ENCODE measurements around the gene SPATA2L.

SPATA2L gene

DNA sequence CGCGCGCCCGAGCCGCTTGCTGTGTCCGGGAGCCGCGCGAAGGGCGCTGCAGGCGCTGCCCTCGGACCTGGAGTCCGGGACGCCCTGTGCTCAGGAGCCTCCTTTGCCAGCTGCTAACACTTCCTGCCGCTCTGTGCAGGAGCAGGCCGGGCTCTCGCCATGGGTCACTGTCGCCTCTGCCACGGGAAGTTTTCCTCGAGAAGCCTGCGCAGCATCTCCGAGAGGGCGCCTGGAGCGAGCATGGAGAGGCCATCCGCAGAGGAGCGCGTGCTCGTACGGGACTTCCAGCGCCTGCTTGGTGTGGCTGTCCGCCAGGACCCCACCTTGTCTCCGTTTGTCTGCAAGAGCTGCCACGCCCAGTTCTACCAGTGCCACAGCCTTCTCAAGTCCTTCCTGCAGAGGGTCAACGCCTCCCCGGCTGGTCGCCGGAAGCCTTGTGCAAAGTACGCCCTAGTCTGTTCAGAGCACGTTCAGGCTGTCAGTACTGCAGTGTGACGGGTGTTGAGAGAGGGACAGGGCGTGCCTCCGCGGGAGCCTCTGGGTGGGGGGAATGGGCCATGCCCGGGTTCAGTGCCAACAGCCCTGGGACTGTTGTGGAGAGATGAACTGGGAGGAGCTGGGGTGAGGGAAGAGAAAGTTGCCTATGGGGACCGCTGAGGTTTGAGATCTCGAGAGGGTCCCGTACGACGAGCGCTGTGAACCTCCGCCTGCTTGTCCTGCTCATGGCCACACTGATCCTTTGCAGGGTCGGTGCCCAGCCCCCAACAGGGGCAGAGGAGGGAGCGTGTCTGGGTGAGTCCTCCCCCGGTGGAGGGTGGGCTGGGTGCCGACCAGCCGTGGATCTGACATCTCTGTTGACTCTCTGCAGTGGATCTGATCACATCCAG, 21.1 kb upstream of the SPATA2L start:
- DNase-seq (ENCODE audit: extremely low spot score): peak; percentile 51
- ChIA-PET CTCF (interaction anchor here (4.0 kb wide), 1 partner anchor 22 kb away, joined by 13 read pairs; no protein-coding TSS in a partner anchor), POLR2A (interaction anchor here (0.6 kb wide), 1 partner anchor 220 kb away, joined by 4 read pairs; no protein-coding TSS in a partner anchor)
- TF ChIP-seq, protein P1, sequence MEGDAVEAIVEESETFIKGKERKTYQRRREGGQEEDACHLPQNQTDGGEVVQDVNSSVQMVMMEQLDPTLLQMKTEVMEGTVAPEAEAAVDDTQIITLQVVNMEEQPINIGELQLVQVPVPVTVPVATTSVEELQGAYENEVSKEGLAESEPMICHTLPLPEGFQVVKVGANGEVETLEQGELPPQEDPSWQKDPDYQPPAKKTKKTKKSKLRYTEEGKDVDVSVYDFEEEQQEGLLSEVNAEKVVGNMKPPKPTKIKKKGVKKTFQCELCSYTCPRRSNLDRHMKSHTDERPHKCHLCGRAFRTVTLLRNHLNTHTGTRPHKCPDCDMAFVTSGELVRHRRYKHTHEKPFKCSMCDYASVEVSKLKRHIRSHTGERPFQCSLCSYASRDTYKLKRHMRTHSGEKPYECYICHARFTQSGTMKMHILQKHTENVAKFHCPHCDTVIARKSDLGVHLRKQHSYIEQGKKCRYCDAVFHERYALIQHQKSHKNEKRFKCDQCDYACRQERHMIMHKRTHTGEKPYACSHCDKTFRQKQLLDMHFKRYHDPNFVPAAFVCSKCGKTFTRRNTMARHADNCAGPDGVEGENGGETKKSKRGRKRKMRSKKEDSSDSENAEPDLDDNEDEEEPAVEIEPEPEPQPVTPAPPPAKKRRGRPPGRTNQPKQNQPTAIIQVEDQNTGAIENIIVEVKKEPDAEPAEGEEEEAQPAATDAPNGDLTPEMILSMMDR (IDR thresholded peaks at IDR 0.05; ENCODE audit: control extremely low read depth, extremely low read depth, low read depth, missing control alignments): no peak

DNA sequence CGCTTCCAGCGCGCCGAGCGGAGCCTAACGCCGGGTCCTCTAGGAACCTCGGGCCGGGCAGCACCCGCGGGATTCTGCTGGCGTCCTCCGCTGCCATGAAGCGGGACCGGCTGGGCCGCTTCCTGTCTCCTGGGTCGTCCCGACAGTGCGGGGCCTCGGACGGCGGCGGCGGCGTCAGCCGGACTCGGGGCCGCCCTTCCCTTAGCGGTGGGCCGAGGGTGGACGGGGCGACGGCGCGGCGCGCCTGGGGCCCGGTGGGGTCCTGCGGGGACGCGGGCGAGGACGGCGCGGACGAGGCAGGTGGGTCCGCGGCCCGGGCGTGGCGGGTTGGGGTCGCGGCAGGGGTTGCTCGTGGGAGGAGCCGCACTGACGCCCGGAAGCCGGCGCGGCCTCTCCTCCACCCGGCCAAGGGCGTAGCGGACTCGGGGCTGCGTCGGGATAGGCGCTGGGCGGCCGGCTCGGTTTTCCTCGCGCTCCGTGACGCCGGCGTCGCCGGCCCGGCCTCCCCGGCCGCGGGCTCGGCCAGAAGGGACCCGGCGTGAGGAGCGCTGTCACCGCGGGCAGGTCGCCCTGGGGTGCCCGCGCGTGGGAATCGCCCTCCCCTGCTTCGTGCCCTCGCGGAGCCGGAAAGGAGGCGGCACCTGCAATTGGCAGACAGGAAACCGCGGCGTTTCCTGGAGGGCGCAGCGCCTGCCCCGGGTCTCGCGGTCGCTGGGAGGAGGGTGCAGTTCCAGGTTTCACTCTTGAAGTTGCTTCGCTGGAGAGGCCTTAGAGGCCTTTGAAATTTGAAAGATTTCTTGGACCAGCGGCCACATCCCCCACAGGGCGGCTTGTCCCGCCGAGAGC, 20.3 kb upstream of the SPATA2L start:
- ChIA-PET CTCF (interaction anchor here (4.0 kb wide), 1 partner anchor 21 kb away, joined by 13 read pairs; no protein-coding TSS in a partner anchor), POLR2A (no interaction called here)
- peak; percentile 49 for DNase-seq (ENCODE audit: extremely low spot score)

DNA sequence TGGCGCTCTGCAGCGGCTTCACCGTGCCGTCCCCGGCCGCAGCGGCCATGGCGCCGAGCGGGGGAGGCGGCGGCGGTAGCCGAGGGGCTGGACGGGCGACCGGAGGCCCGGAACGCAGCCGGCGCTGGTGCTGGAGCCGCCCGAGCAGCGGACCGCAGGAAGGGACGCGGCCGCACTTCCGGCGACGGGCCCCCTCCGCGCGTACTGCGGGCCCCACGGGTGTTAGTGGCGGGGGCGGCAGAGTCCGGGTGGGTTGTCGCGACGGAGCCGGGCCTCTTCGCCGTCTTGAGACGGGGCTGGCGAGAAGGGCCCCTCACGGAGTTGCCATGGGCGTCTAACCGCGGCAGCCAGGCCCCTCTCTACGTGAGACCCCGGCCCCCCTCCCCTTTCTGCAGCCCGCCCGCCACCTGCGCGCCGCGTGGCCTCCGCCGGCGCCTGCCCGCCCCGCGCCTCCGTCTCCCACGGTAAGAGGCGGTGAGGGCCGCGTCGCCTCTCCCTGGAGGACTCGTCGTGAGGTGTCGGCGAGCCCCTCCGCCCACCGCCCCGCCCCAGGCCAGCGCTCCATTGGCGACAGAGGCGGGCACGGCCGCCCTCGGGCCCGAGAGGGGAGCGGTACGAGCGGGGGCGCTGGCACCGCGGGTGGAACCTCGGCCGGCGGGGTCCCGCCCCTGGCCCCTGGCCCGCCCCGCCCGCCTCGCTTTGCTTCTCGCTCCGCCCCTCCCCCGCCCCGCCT, 19.5 kb upstream of the SPATA2L start, which contains the start of the genes VPS9D1 and ZNF276:
Gene VPS9D1 (minus strand): TSS at position 86 of the 733 bp plus-strand sequence. CDS start 37 bp downstream, at position 49.
Gene ZNF276 (plus strand): TSS at position 725 of the 733 bp plus-strand sequence. CDS start 104 bp downstream, outside the sequence.
- TF ChIP-seq, protein P1 (IDR thresholded peaks at IDR 0.05; ENCODE audit: control extremely low read depth, extremely low read depth, low read depth, missing control alignments): no peak
- peak; percentile 83 for DNase-seq (ENCODE audit: extremely low spot score)
- CTCF ChIA-PET: interaction anchor here (1.6 to 2.0 kb wide), 2 partner anchors 15 to 20 kb away, joined by 8 read pairs; partner anchors contain the start of gene SPATA2L
- POLR2A ChIA-PET: no interaction called here

More for the DNA sequence above, 20.3 kb upstream of the SPATA2L start:
- TF ChIP-seq, protein P1 (IDR thresholded peaks at IDR 0.05; ENCODE audit: control extremely low read depth, extremely low read depth, low read depth, missing control alignments): no peak

DNA sequence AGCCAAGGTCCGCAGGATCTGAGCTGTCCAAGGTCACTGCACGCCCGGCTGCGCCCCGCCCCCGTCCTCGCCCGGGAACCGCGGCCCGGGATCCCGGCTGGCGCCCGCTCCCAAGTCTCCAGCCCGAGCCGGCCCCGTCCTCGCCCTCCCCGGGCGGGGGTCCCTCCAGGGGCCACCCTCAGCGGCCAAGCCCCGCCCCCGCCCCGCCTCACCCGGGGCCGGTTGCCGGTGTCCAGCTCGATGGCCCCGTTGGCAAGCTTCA, 19.0 kb upstream of the SPATA2L start:
- ChIA-PET POLR2A (no interaction called here), CTCF (interaction anchor here (1.6 to 2.0 kb wide), 2 partner anchors 15 to 20 kb away, joined by 8 read pairs; partner anchors contain the start of gene SPATA2L)
- no peak for DNase-seq (ENCODE audit: extremely low spot score)
- TF ChIP-seq, protein P1 (IDR thresholded peaks at IDR 0.05; ENCODE audit: control extremely low read depth, extremely low read depth, low read depth, missing control alignments): no peak

DNA sequence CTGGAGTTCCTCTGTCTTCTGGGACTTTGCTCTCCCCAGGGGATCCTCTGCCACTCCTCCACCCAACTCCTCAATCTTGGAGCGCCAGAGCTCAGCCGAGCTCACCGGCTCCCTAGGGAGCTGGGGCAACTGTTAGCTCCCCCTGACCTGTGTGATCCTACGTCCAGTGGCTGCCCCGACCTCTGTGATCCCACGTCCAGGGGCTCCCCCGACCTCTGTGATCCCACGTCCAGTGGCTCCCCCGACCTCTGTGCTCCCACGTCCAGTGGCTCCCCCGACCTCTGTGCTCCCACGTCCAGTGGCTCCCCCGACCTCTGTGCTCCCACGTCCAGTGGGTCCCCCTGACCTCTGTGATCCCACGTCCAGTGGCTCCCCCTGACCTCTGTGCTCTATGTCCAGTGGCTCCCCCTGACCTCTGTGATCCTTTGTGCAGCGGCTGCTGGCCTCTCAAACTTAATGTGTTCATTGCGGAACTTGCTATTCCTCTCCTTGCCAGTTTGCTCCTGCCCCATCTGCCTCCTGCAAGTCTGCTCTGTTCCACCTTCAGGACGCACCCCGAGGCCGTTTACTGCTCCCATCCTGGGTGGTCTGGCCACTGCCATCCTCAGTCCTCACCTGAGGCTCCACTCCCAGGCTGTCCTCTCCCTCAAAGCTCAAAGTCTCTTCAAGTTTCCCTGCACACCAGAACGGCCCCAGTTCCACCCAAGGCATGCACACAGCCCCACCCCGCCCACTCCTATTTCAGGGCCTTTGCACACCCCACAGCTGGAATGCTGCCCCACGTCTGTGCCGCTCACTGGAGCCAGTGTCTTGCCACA, 16.4 kb upstream of the SPATA2L start:
- DNase-seq (ENCODE audit: extremely low spot score): no peak
- TF ChIP-seq, protein P1 (IDR thresholded peaks at IDR 0.05; ENCODE audit: control extremely low read depth, extremely low read depth, low read depth, missing control alignments): no peak
- CTCF ChIA-PET: interaction anchor here (1.0 to 5.4 kb wide), 4 partner anchors 11 to 143 kb away, joined by 3 to 33 read pairs (median 11); partner anchors contain the start of gene SPATA2L
- POLR2A ChIA-PET: no interaction called here
